HEK293 (cell line): ENCODE data around the gene SORBS2.

Experiments
- CTCF ChIA-PET: fragments of 350-600 bp; formaldehyde crosslinking; extraction: SDS; loops from one replicate; lab custom pipeline; 2021; ENCODE audit warnings: antibody characterized with exemption; lab: Yijun Ruan, JAX
- POLR2A ChIA-PET: fragments of 300-600 bp; formaldehyde crosslinking; extraction: SDS; loops from one replicate; lab custom pipeline; 2020; ENCODE audit warnings: antibody characterized with exemption, inconsistent platforms; lab: Yijun Ruan, JAX
- H3K27ac ChIP-seq: fragments of 200-500 bp; sonication (Bioruptor generic); 2 replicates; pipeline ENCODE4 v1.5.1; 2014; ENCODE audit warnings: low read depth, low read length, control low read depth, inconsistent platforms; ENCODE audit errors: extremely low read depth
- H3K36me3 ChIP-seq, 2 experiments: fragments of 200-500 bp in 1 of 2; sonication (Bioruptor generic) in 1 of 2; 1 replicate in 1 of 2; 2 replicates in 1 of 2; pipeline ENCODE4 v1.5.1; 2014 to 2017; ENCODE audit warnings: inconsistent platforms in 2 of 2, low read length in 2 of 2; ENCODE audit not compliant: control insufficient read depth in 2 of 2, insufficient read depth in 1 of 2
- H3K4me1 ChIP-seq: fragments of 200-500 bp; sonication (Bioruptor generic); 2 replicates; pipeline ENCODE4 v1.5.1; 2014; ENCODE audit warnings: mild to moderate bottlenecking, low read length, inconsistent platforms; ENCODE audit not compliant: control insufficient read depth, insufficient read depth
- H3K4me3 ChIP-seq: 2 replicates; pipeline ENCODE4 v1.5.1; 2011; ENCODE audit warnings: low read depth, mild to moderate bottlenecking, control low read depth, low read length, moderate library complexity
- H3K9me3 ChIP-seq: fragments of 200-500 bp; sonication (Bioruptor generic); 2 replicates; pipeline ENCODE4 v1.5.1; 2014; ENCODE audit warnings: low read depth, low read length, inconsistent platforms; ENCODE audit not compliant: control insufficient read depth, insufficient read depth
- HOXA7 ChIP-seq: sonication (generic); formaldehyde crosslinking; IDR thresholded peaks from 2 replicates; pipeline ENCODE4 v1.8.1; 2022; ENCODE audit warnings: missing genetic modification reagents, borderline replicate concordance
- HOXD13 ChIP-seq: sonication (generic); formaldehyde crosslinking; IDR thresholded peaks from 2 replicates; pipeline ENCODE4 v1.8.0; 2022; ENCODE audit warnings: missing genetic modification reagents, borderline replicate concordance
- KLF1 ChIP-seq: fragments of 450-650 bp; formaldehyde crosslinking; IDR thresholded peaks from 2 replicates; pipeline ENCODE4 v1.5.1; 2016; ENCODE audit warnings: missing biosample characterization, missing genetic modification characterization
- KLF7 ChIP-seq: fragments of 450-650 bp; formaldehyde crosslinking; IDR thresholded peaks from 2 replicates; pipeline ENCODE4 v1.5.1; 2016; ENCODE audit warnings: missing biosample characterization, missing genetic modification characterization, borderline replicate concordance
- MEIS1 ChIP-seq: sonication (generic); formaldehyde crosslinking; IDR thresholded peaks from 2 replicates; pipeline ENCODE4 v1.8.1; 2022; ENCODE audit warnings: missing genetic modification reagents, mild to moderate bottlenecking, borderline replicate concordance
- OVOL3 ChIP-seq: fragments of 450-650 bp; formaldehyde crosslinking; IDR thresholded peaks from 2 replicates; pipeline ENCODE4 v1.5.1; 2016; ENCODE audit warnings: missing biosample characterization, missing genetic modification characterization
- SALL2 ChIP-seq: fragments of 450-650 bp; formaldehyde crosslinking; IDR thresholded peaks from 2 replicates; pipeline ENCODE4 v1.5.0; 2017; ENCODE audit warnings: missing biosample characterization, mild to moderate bottlenecking, missing genetic modification characterization, borderline replicate concordance
- SETDB1 ChIP-seq: IDR thresholded peaks from one replicate; pipeline ENCODE4 v1.6.1; 2017; ENCODE audit warnings: mild to moderate bottlenecking, low read length, moderate library complexity, mixed read lengths; ENCODE audit not compliant: insufficient read length
- YY1 ChIP-seq: fragments of 450-650 bp; formaldehyde crosslinking; IDR thresholded peaks from 2 replicates; pipeline ENCODE4 v1.5.1; 2018; ENCODE audit warnings: missing biosample characterization, missing genetic modification characterization
- ZBTB1 ChIP-seq: fragments of 450-650 bp; formaldehyde crosslinking; IDR thresholded peaks from 2 replicates; pipeline ENCODE4 v1.5.1; 2016; ENCODE audit warnings: missing biosample characterization, missing genetic modification characterization
- ZBTB17 ChIP-seq: fragments of 450-650 bp; formaldehyde crosslinking; IDR thresholded peaks from 2 replicates; pipeline ENCODE4 v1.5.1; 2016; ENCODE audit warnings: missing biosample characterization, missing genetic modification characterization
- ZBTB7A ChIP-seq: fragments of 450-650 bp; formaldehyde crosslinking; IDR thresholded peaks from 2 replicates; pipeline ENCODE4 v1.5.1; 2016; ENCODE audit warnings: low read depth, missing biosample characterization, missing genetic modification characterization
- ZBTB8A ChIP-seq: fragments of 450-650 bp; formaldehyde crosslinking; IDR thresholded peaks from 2 replicates; pipeline ENCODE4 v1.5.1; 2016; ENCODE audit warnings: missing biosample characterization, missing genetic modification characterization
- ZNF121 ChIP-seq: fragments of 450-650 bp; formaldehyde crosslinking; IDR thresholded peaks from 2 replicates; pipeline ENCODE4 v1.5.1; 2016; ENCODE audit warnings: missing biosample characterization, missing genetic modification characterization
- ZNF133 ChIP-seq: fragments of 450-650 bp; formaldehyde crosslinking; IDR thresholded peaks from 2 replicates; pipeline ENCODE4 v1.5.1; 2016; ENCODE audit warnings: missing biosample characterization, missing genetic modification characterization
- ZNF157 ChIP-seq: fragments of 450-650 bp; formaldehyde crosslinking; IDR thresholded peaks from 2 replicates; pipeline ENCODE4 v1.5.1; 2016; ENCODE audit warnings: missing biosample characterization, missing genetic modification characterization
- ZNF2 ChIP-seq: fragments of 450-650 bp; formaldehyde crosslinking; IDR thresholded peaks from 2 replicates; pipeline ENCODE4 v1.5.1; 2016; ENCODE audit warnings: missing biosample characterization, missing genetic modification characterization
- ZNF211 ChIP-seq: fragments of 450-650 bp; formaldehyde crosslinking; IDR thresholded peaks from 2 replicates; pipeline ENCODE4 v1.5.1; 2016; ENCODE audit warnings: low read depth, missing biosample characterization, missing genetic modification characterization
- ZNF292 ChIP-seq: fragments of 450-650 bp; formaldehyde crosslinking; IDR thresholded peaks from 2 replicates; pipeline ENCODE4 v1.5.1; 2016; ENCODE audit warnings: low read depth, missing biosample characterization, missing genetic modification characterization, borderline replicate concordance
- ZNF394 ChIP-seq: fragments of 450-650 bp; formaldehyde crosslinking; IDR thresholded peaks from 2 replicates; pipeline ENCODE4 v1.5.1; 2016; ENCODE audit warnings: missing biosample characterization, missing genetic modification characterization, mild to moderate bottlenecking, moderate library complexity, borderline replicate concordance
- ZNF544 ChIP-seq: fragments of 450-650 bp; formaldehyde crosslinking; IDR thresholded peaks from 2 replicates; pipeline ENCODE4 v1.5.0; 2017; ENCODE audit warnings: missing biosample characterization, missing genetic modification characterization
- ZNF658 ChIP-seq: fragments of 450-650 bp; formaldehyde crosslinking; IDR thresholded peaks from 2 replicates; pipeline ENCODE4; 2016; ENCODE audit warnings: missing biosample characterization, missing genetic modification characterization
- ZSCAN23 ChIP-seq: fragments of 450-650 bp; formaldehyde crosslinking; IDR thresholded peaks from 2 replicates; pipeline ENCODE4 v1.5.1; 2016; ENCODE audit warnings: missing biosample characterization, missing genetic modification characterization
- TF ChIP-seq, protein P1 (sequence below): fragments of 450-650 bp; formaldehyde crosslinking; IDR thresholded peaks from 2 replicates; pipeline ENCODE4 v1.5.1; 2016; ENCODE audit warnings: missing biosample characterization, missing genetic modification characterization
- TF ChIP-seq, protein P2 (sequence below): fragments of 450-650 bp; formaldehyde crosslinking; IDR thresholded peaks from 2 replicates; pipeline ENCODE4 v1.5.1; 2016; ENCODE audit warnings: missing biosample characterization, missing genetic modification characterization

Gene SORBS2

DNA sequence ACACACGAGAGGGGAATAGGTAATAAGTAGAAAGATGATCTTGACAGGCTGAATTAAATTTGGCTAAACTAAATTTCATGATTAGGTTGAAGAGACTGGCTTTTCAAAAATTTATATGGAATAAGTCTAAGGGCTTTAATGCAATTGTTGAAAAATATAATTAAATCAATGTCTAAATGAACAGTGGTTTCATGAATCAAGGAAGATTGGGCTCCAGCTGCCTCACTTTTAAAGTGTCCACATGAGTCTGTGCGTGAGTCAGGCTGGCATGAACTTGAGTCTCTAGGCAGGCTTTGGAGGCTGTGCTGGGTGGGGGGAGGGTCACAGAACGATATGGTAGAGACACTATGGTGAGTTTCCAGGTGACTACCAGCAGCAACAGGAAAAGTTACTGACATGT is 111.9 kb downstream of the SORBS2 start:
- no peak for TF ChIP-seq ZNF157
- H3K4me1 ChIP-seq, result no peaks in the 10 kb centered on the region
- H3K36me3 ChIP-seq, result no peaks in the 10 kb centered on the region
- ChIA-PET POLR2A (no interaction called here), CTCF (no interaction called here)
- no peaks in the 10 kb centered on the region for H3K9me3 ChIP-seq
- no peak overlapping the region for H3K4me3 ChIP-seq
- no peak overlapping the region for H3K27ac ChIP-seq

DNA sequence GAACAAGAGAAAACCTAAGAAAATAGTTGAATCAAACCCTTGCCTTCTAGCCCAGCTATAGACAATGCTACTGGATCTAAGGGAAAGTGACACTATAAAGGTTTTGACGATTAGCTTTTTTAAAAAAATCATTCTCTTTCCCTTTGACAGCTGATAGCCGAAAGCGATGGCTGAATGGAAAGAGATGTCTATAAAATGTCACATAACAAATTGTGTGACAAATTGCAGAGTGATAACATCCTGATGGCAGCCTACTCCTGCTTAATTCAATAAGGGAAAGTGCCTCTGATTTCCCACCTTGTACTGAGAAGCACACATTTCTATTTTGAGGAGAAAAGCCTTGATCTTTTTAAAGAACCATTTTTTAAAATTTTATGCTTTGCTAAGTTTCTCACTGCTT is 114.5 kb downstream of the SORBS2 start:
- no peaks in the 10 kb centered on the region for H3K36me3 ChIP-seq
- H3K27ac ChIP-seq, result no peak overlapping the region
- ChIA-PET CTCF (no interaction called here), POLR2A (no interaction called here)
- no peaks in the 10 kb centered on the region for H3K9me3 ChIP-seq
- no peaks in the 10 kb centered on the region for H3K4me1 ChIP-seq
- TF ChIP-seq HOXD13 (no peak), KLF1 (tag by site-specific recombination) (no peak), HOXA7 (no peak), ZBTB8A (tag by site-specific recombination) (no peak), ZNF544 (tag by site-specific recombination) (no peak), YY1 (tag by site-specific recombination) (no peak), ZNF2 (no peak), ZNF211 (tag by site-specific recombination) (no peak), OVOL3 (tag by site-specific recombination) (no peak), SETDB1 (no peak), ZNF121 (no peak), ZBTB17 (tag by site-specific recombination) (no peak)
- TF ChIP-seq, protein P1, sequence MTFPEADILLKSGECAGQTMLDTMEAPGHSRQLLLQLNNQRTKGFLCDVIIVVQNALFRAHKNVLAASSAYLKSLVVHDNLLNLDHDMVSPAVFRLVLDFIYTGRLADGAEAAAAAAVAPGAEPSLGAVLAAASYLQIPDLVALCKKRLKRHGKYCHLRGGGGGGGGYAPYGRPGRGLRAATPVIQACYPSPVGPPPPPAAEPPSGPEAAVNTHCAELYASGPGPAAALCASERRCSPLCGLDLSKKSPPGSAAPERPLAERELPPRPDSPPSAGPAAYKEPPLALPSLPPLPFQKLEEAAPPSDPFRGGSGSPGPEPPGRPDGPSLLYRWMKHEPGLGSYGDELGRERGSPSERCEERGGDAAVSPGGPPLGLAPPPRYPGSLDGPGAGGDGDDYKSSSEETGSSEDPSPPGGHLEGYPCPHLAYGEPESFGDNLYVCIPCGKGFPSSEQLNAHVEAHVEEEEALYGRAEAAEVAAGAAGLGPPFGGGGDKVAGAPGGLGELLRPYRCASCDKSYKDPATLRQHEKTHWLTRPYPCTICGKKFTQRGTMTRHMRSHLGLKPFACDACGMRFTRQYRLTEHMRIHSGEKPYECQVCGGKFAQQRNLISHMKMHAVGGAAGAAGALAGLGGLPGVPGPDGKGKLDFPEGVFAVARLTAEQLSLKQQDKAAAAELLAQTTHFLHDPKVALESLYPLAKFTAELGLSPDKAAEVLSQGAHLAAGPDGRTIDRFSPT (tag by site-specific recombination), result no peak
- H3K4me3 ChIP-seq, result no peak overlapping the region

DNA sequence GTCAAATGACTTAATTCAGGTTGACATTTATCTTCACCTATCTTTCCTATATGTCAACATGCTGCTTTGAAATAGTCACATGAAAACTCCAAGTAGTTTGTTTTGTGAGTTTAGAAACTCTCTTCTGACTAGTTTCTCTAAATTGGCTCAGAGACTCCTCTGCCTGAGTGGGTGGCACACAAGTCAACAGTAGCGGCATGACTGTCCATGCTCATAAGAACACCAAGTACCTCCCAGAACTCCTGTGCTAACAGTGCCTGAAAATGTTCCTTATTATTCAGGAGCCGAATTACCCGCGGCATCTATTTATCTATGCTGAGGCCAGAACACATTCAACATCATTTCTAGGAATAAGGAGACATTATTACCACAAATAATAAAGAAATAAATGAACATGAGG is 116.3 kb downstream of the SORBS2 start:
- H3K36me3 ChIP-seq, result no peaks in the 10 kb centered on the region
- TF ChIP-seq ZBTB1 (tag by site-specific recombination) (no peak), MEIS1 (CRISPR knock-in tag) (no peak), ZSCAN23 (no peak), KLF7 (tag by site-specific recombination) (no peak), ZBTB7A (tag by site-specific recombination) (no peak), ZNF544 (tag by site-specific recombination) (no peak), ZNF658 (tag by site-specific recombination) (no peak), ZNF394 (tag by site-specific recombination) (no peak), ZNF133 (tag by site-specific recombination) (no peak), ZNF292 (tag by site-specific recombination) (no peak), SALL2 (no peak)
- TF ChIP-seq, protein P2, sequence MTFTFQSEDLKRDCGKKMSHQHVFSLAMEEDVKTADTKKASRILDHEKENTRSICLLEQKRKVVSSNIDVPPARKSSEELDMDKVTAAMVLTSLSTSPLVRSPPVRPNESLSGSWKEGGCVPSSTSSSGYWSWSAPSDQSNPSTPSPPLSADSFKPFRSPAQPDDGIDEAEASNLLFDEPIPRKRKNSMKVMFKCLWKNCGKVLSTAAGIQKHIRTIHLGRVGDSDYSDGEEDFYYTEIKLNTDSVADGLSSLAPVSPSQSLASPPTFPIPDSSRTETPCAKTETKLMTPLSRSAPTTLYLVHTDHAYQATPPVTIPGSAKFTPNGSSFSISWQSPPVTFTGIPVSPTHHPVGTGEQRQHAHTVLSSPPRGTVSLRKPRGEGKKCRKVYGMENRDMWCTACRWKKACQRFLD (tag by site-specific recombination), result no peak
- TF ChIP-seq, all 188 proteins: peak for 0
- Histone ChIP-seq H3K9me3 (no peaks in the 10 kb centered on the region), H3K27ac (no peak overlapping the region), H3K4me3 (no peak overlapping the region), H3K4me1 (no peaks in the 10 kb centered on the region)
- ChIA-PET CTCF (no interaction called here), POLR2A (no interaction called here)
